CD14-positive monocyte (primary cell): ENCODE measurements around the gene TRIM44. TPM values are rescaled to one million over a fixed set of nuclear protein-coding genes. Genes with fewer than 3 reads are reported as not detected.

Source experiments
- DNase-seq, 3 donors: peaks; one replicate each; pipeline ENCODE4 v3.0.0-alpha.2; 2011 to 2022
- H2AFZ ChIP-seq: 2 replicates; pipeline ENCODE4 v1.6.0; 2012; ENCODE audit warnings: mild to moderate bottlenecking, low read depth, low read length, inconsistent platforms; ENCODE audit not compliant: insufficient read depth, poor library complexity, severe bottlenecking
- H3K27ac ChIP-seq, 2 donors: 1 replicate in 1 of 2; 2 replicates in 1 of 2; pipeline ENCODE4 v1.5.1; 2012 to 2013; ENCODE audit warnings: low read length in 2 of 2, control low read depth in 1 of 2, inconsistent platforms in 1 of 2, low read depth in 1 of 2, mild to moderate bottlenecking in 1 of 2
- H3K27me3 ChIP-seq, 2 donors: one replicate each; pipeline versions ENCODE4 v1.6.0 to v1.6.1; 2011 to 2013; ENCODE audit warnings: low read length in 2 of 2; ENCODE audit not compliant: control insufficient read depth in 2 of 2, insufficient read depth in 2 of 2
- H3K36me3 ChIP-seq, 2 donors: replicated peaks in 1 of 2; 1 replicate in 1 of 2; 2 replicates in 1 of 2; pipeline versions ENCODE4 v1.5.1 to v1.6.1; 2012 to 2013; ENCODE audit warnings: low read length in 2 of 2, control low read depth in 1 of 2, inconsistent platforms in 1 of 2, mild to moderate bottlenecking in 1 of 2; ENCODE audit not compliant: insufficient read depth in 2 of 2, control insufficient read depth in 1 of 2
- H3K4me1 ChIP-seq, 2 donors: 1 replicate in 1 of 2; 2 replicates in 1 of 2; pipeline versions ENCODE4 v1.5.1 to v1.6.1; 2012 to 2013; ENCODE audit warnings: low read length in 2 of 2, control low read depth in 1 of 2, inconsistent platforms in 1 of 2, mild to moderate bottlenecking in 1 of 2, moderate library complexity in 1 of 2; ENCODE audit not compliant: insufficient read depth in 2 of 2, control insufficient read depth in 1 of 2
- H3K4me2 ChIP-seq: replicated peaks from 2 replicates; pipeline ENCODE3; 2012; ENCODE audit warnings: low read length, moderate library complexity, mild to moderate bottlenecking; ENCODE audit not compliant: poor library complexity, severe bottlenecking; ENCODE audit errors: extremely low read depth
- H3K4me3 ChIP-seq, 3 experiments: fragments of 200-600 bp in 1 of 3; sonication (generic) in 1 of 3; replicated peaks in 1 of 3; 1 replicate in 2 of 3; 2 replicates in 1 of 3; pipeline ENCODE4 v1.5.1; 2011 to 2013; ENCODE audit warnings: low read length in 3 of 3, mild to moderate bottlenecking in 3 of 3, control low read depth in 2 of 3, low read depth in 2 of 3, inconsistent platforms in 1 of 3, moderate library complexity in 1 of 3
- H3K79me2 ChIP-seq: 2 replicates; pipeline ENCODE4 v1.6.0; 2012; ENCODE audit warnings: mild to moderate bottlenecking, control low read depth, inconsistent platforms, low read length, moderate library complexity; ENCODE audit not compliant: insufficient read depth
- H3K9ac ChIP-seq: 2 replicates; pipeline ENCODE4 v1.6.0; 2017; ENCODE audit warnings: low read length, mild to moderate bottlenecking; ENCODE audit not compliant: insufficient read depth, poor library complexity, severe bottlenecking
- H3K9me3 ChIP-seq, 2 donors: replicated peaks in 1 of 2; 1 replicate in 1 of 2; 2 replicates in 1 of 2; pipeline versions ENCODE4 v1.5.1 to v1.6.1; 2012 to 2013; ENCODE audit warnings: low read length in 2 of 2, control low read depth in 1 of 2; ENCODE audit not compliant: control insufficient read depth in 1 of 2, insufficient read depth in 1 of 2
- H4K20me1 ChIP-seq: 2 replicates; pipeline ENCODE4 v1.6.0; 2012; ENCODE audit warnings: mild to moderate bottlenecking, low read length, control low read depth, moderate library complexity; ENCODE audit not compliant: insufficient read depth
- H3K27ac Mint-ChIP-seq, 7 donors: one replicate each; pipeline ENCODE4 v1.8.0; 2020; ENCODE audit warnings: mild to moderate bottlenecking in 7 of 7, mixed read lengths in 7 of 7, moderate library complexity in 6 of 7, inconsistent platforms in 2 of 7
- H3K27me3 Mint-ChIP-seq, 3 donors: one replicate each; pipeline ENCODE4 v1.8.0; 2021 to 2022; ENCODE audit warnings: low read depth in 3 of 3, mild to moderate bottlenecking in 3 of 3, mixed read lengths in 3 of 3, moderate library complexity in 3 of 3, inconsistent platforms in 1 of 3
- H3K36me3 Mint-ChIP-seq, 2 donors: one replicate each; pipeline ENCODE4 v1.8.0; 2020; ENCODE audit warnings: mixed read lengths in 2 of 2, inconsistent platforms in 1 of 2, mild to moderate bottlenecking in 1 of 2
- H3K4me1 Mint-ChIP-seq: one replicate; pipeline ENCODE4 v1.8.0; 2020; ENCODE audit warnings: mild to moderate bottlenecking, mixed read lengths
- H3K4me3 Mint-ChIP-seq, 2 donors: one replicate each; pipeline ENCODE4 v1.8.0; 2020; ENCODE audit warnings: mild to moderate bottlenecking in 2 of 2, mixed read lengths in 2 of 2, moderate library complexity in 1 of 2
- H3K9me3 Mint-ChIP-seq, 7 donors: one replicate each; pipeline ENCODE4 v1.8.0; 2020 to 2022; ENCODE audit warnings: mixed read lengths in 7 of 7, mild to moderate bottlenecking in 6 of 7, moderate library complexity in 6 of 7, inconsistent platforms in 2 of 7
- CTCF ChIP-seq: fragments of 200-600 bp; IDR thresholded peaks from one replicate; pipeline ENCODE4 v1.8.0; 2022; ENCODE audit warnings: antibody characterized with exemption, mild to moderate bottlenecking
- whole genome bisulfite sequencing: methylation state at CpG from one replicate; pipeline ENCODE4 v1.1.5; 2013; ENCODE audit warnings: missing lambda C conversion rate; ENCODE audit not compliant: insufficient coverage; 5-methylcytosine and 5-hydroxymethylcytosine counted together
- intact Hi-C, 2 donors: fragments of 100-400 bp; cut with micrococcal nuclease; formaldehyde crosslinking; loops; one replicate each; pipeline versions ENCODE4 v1.15.0 to v1.15.1; 2023
- polyA plus RNA-seq, 3 donors: library from polyadenylated mRNA; depleted of rRNA in 1 of 3; unstranded in 2 of 3; stranded (reverse) in 1 of 3; fragments of 300-500 nt in 2 of 3; fragments of >200 nt in 1 of 3; fragmentation: Illumina TruSeq in 2 of 3; gene quantifications; 1 replicate in 2 of 3; 2 replicates in 1 of 3; pipeline ENCODE4 v1.2.3, GENCODE V29; 2012 to 2021

TRIM44 gene
- polyA plus RNA-seq, 3 donors = 25.3 to 47.1 (median 45.9) TPM

GRCh38 chr11:35861191-35861590 lies 198.6 kb downstream of the TRIM44 start:
- no peak overlapping the region for H3K27ac Mint-ChIP-seq
- intact Hi-C loops = no loop called here
- peaks cover 2 to 3% (median 3%) of the 10 kb centered on the region in 3 donors for H3K27me3 Mint-ChIP-seq
- TF ChIP-seq CTCF = no peak
- Histone ChIP-seq H4K20me1 (no peaks in the 10 kb centered on the region), H3K9me3 (no peaks in the 10 kb centered on the region), H3K4me1 (no peaks in the 10 kb centered on the region), H3K27ac (no peak overlapping the region), H3K27me3 (no peaks in the 10 kb centered on the region), H3K36me3 (no peaks in the 10 kb centered on the region), H3K4me2 (no peak overlapping the region), H3K4me3 (no peak overlapping the region), H3K9ac (no peak overlapping the region), H3K79me2 (no peaks in the 10 kb centered on the region), H2AFZ (no peak overlapping the region)
- H3K4me1 Mint-ChIP-seq = no peaks in the 10 kb centered on the region
- no peak for DNase-seq
- no peaks in the 10 kb centered on the region for H3K36me3 Mint-ChIP-seq
- H3K4me3 Mint-ChIP-seq = no peak overlapping the region
- H3K9me3 Mint-ChIP-seq = peaks cover 0 to 4% (median 0%) of the 10 kb centered on the region in 7 donors
- WGBS = over 99% methylated on average over 14 of the region's 15 CpGs

- Histone ChIP-seq H3K4me2 (no peak overlapping the region), H3K4me3 (no peak overlapping the region), H3K79me2 (no peaks in the 10 kb centered on the region), H3K9me3 (no peaks in the 10 kb centered on the region), H3K9ac (no peak overlapping the region), H2AFZ (no peak overlapping the region), H3K27me3 (no peaks in the 10 kb centered on the region), H3K4me1 (no peaks in the 10 kb centered on the region), H3K27ac (no peak overlapping the region), H4K20me1 (no peaks in the 10 kb centered on the region), H3K36me3 (no peaks in the 10 kb centered on the region)
- Mint-ChIP-seq H3K4me1 (no peaks in the 10 kb centered on the region), H3K4me3 (no peak overlapping the region), H3K27me3 (peaks cover 2 to 3% (median 3%) of the 10 kb centered on the region in 3 donors), H3K36me3 (no peaks in the 10 kb centered on the region), H3K9me3 (peaks cover 0 to 7% (median 5%) of the 10 kb centered on the region in 7 donors), H3K27ac (peak overlapping the region in 1 of 7 donors; percentile 43)
- intact Hi-C loops = no loop called here
- WGBS = no CpG with 5 or more reads among the region's 3 CpGs
- no peak for DNase-seq
- TF ChIP-seq CTCF = no peak
Observed at GRCh38 chr11:35862666-35863065, 200.1 kb downstream of the TRIM44 start.
